ENCODE data around the gene EDARADD. TPM values are rescaled to one million over a fixed set of nuclear protein-coding genes. Genes with fewer than 3 reads are reported as not detected.

The EDARADD gene
- total RNA-seq, 1 donor from 2014 or later: 17.0 TPM

DNA sequence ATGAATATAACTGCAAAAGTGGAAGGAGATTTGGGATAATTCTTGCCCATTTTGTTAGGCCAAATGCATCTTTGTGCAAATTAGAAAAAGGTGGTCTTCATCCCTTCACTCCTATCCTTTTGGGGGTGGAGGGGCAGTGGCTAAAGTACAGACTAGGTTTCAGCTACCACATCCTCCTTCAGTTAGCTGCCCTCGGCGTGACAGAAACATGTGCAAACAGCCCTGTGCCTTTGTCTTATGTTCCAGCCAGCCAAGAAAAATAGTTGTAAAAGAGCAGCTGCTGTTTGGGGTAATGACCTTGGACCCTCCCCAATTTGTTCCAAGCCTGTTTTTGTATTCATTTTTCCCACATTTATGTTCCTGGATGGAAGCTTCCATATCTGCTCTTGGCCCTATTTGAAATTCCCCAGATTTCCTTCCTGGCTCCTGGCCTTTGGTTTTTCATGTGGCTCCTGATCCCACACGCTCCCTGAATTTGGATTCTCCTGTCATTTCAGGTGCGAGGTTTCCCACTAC, 121.4 kb downstream of the EDARADD start:
- DNase-seq (ENCODE audit: low spot score in 2 of 2, unreplicated experiment in 2 of 2): no peak
- no peaks in the 10 kb centered on the region for H3K27me3 Mint-ChIP-seq (ENCODE audit: low read depth)
- peak overlapping the region; percentile 88 for H3K27ac Mint-ChIP-seq
- no peak for TF ChIP-seq CTCF (IDR thresholded peaks at IDR 0.05; ENCODE audit: unreplicated experiment)
- H3K4me3 Mint-ChIP-seq: no peak overlapping the region
- no peaks in the 10 kb centered on the region for H3K36me3 Mint-ChIP-seq
- no peaks in the 10 kb centered on the region for H3K9me3 Mint-ChIP-seq
- H3K4me1 Mint-ChIP-seq: peaks cover 24% of the 10 kb centered on the region

DNA sequence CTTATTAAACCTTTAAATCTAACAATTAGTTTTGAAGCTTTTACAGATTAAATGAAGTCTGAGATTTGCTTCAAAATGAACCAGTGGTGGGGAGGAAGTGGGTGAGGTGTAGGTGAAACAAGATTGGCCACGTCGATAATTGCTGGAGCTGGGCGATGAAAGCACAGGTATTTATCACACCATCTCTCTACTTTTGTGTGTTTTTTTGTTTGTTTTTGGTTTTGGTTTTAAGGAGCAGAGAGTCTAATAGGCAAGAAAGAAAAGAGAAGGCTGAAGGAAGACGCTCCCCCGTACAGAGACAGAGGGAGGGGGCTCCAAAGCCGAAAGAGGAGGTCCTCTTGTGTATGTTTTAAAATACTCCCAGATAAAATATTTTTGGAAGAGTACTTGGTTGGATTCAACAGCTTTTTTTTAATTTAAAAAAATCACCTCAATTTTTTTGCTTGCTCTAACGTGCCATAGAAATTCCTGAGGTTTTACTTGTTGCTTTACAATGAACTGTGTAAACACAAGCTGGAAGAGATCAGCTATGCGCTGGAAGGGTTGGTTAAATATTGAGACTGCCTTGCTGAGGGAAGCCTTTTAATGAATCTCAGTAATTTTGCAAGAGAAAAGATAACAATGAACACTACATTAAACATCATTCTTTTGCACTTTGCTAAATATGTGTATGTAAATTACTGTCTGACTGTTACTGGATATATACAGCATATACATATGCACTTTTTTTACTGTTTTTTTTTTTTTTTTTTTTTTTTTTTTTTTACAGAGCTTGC, 123.0 kb downstream of the EDARADD start:
- Mint-ChIP-seq H3K27me3 (ENCODE audit: low read depth) (no peaks in the 10 kb centered on the region), H3K9me3 (no peaks in the 10 kb centered on the region), H3K36me3 (no peaks in the 10 kb centered on the region), H3K4me1 (peaks cover 24% of the 10 kb centered on the region), H3K4me3 (no peak overlapping the region), H3K27ac (peak overlapping the region; percentile 94)
- TF ChIP-seq CTCF (IDR thresholded peaks at IDR 0.05; ENCODE audit: unreplicated experiment): no peak
- no peak for DNase-seq (ENCODE audit: low spot score in 2 of 2, unreplicated experiment in 2 of 2)

DNA sequence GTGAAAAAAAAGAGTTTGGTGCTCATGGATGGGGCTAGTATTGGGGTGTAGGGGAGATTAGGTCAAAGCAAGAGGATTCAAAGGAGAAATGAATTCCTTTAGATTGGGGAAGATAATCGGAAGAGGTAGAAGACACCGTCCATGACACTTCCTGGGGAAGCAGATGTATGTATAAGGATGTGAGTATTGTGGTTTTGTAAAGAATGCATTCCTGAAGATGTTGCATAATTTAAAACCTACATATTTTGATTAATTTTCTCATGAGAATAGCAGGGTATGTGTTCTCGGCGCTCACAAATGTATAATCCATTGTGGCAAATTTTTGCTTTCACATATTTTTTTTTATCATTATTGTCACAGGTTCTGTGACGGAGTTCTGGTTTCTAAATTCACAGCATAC, 124.2 kb downstream of the EDARADD start:
- DNase-seq (ENCODE audit: low spot score in 2 of 2, unreplicated experiment in 2 of 2): no peak
- no peaks in the 10 kb centered on the region for H3K9me3 Mint-ChIP-seq
- H3K4me3 Mint-ChIP-seq: no peak overlapping the region
- TF ChIP-seq CTCF (IDR thresholded peaks at IDR 0.05; ENCODE audit: unreplicated experiment): no peak
- H3K27me3 Mint-ChIP-seq (ENCODE audit: low read depth): no peaks in the 10 kb centered on the region
- peaks cover 35% of the 10 kb centered on the region for H3K4me1 Mint-ChIP-seq
- peak overlapping the region; percentile 80 for H3K27ac Mint-ChIP-seq
- H3K36me3 Mint-ChIP-seq: no peaks in the 10 kb centered on the region

- Mint-ChIP-seq H3K4me1 (peaks cover 45% of the 10 kb centered on the region), H3K36me3 (no peaks in the 10 kb centered on the region), H3K27ac (no peak overlapping the region), H3K9me3 (no peaks in the 10 kb centered on the region), H3K27me3 (ENCODE audit: low read depth) (no peaks in the 10 kb centered on the region), H3K4me3 (no peak overlapping the region)
- TF ChIP-seq CTCF (IDR thresholded peaks at IDR 0.05; ENCODE audit: unreplicated experiment): no peak
- DNase-seq (ENCODE audit: low spot score in 2 of 2, unreplicated experiment in 2 of 2): no peak
These were observed 126.4 kb downstream of the EDARADD start for GRCh38 chr1:236520445-236521005.

DNA sequence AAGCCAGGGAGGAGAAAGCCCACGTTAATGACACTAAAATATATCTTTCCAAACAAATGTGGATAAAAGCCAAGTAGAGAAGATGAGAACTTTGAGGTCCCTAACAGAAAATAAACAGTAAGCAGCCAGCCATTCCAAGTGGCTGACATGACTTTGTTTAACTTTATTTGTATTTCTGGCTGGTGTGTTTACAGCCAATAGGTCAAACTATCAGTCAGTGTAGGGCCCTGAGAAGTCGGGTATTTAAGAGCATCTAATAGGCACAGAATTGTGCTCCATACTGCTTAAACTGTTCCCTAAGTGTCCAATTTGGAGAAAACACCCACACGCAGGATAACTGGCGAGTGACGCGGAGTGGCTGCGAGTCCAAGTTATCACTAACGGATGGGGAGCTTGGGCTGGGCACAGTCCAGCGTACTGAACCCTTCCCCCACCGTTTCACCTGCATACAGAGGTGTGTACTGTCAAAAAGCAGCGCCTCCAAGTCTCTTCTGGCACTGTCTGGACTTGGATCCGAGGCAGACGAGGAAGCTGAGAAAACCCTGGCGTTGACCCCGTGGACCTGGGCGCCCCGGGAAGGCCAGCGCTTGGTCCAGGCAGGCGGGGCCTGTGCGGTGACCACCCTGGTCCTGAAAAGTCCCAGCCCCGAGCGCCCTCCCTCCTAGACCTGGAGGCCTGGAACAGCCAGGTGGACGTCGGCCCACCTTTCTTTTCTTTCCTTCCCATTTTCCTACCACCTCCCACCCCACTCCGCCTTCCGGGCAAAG, 129.0 kb downstream of the EDARADD start:
- Mint-ChIP-seq H3K9me3 (no peaks in the 10 kb centered on the region), H3K4me1 (peaks cover 28% of the 10 kb centered on the region), H3K36me3 (peaks cover 5% of the 10 kb centered on the region), H3K27me3 (ENCODE audit: low read depth) (no peaks in the 10 kb centered on the region), H3K4me3 (peak overlapping the region; percentile 89), H3K27ac (peak overlapping the region; percentile 94)
- DNase-seq (ENCODE audit: low spot score in 2 of 2, unreplicated experiment in 2 of 2): no peak
- no peak for TF ChIP-seq CTCF (IDR thresholded peaks at IDR 0.05; ENCODE audit: unreplicated experiment)
